ENCODE measurements around the gene INTS11. TPM values are rescaled to one million over a fixed set of nuclear protein-coding genes. Genes with fewer than 3 reads are reported as not detected.

The INTS11 gene
- total RNA-seq, 1 experiment from 2014 or later: 161 TPM

GRCh38 chr1:1359664-1360468 lies 35.4 kb upstream of the INTS11 start:
- Histone ChIP-seq H3K9ac (ENCODE audit: low read length) (peak overlapping the region; percentile 51), H3K27ac (ENCODE audit: low read depth, low read length) (peak overlapping the region; percentile 49), H3K4me1 (ENCODE audit: control insufficient read depth in 1 of 2, insufficient read depth in 2 of 2, low read length in 2 of 2) (peaks cover 24 to 57% of the 10 kb centered on the region in 2 experiments), H3K4me3 (replicated peaks in 1 of 2; ENCODE audit: low read depth in 1 of 2, low read length in 2 of 2) (no peak overlapping the region), H3K9me3 (ENCODE audit: control insufficient read depth in 1 of 2, insufficient read depth in 1 of 2, low read depth in 1 of 2, low read length in 2 of 2) (no peaks in the 10 kb centered on the region), H3K9me2 (ENCODE audit: insufficient read depth) (no peaks in the 10 kb centered on the region), H3K27me3 (ENCODE audit: insufficient read depth, low read length) (no peaks in the 10 kb centered on the region), H3K4me2 (ENCODE audit: low read length) (peak overlapping the region; percentile 68), H3K36me3 (ENCODE audit: control insufficient read depth in 1 of 2, insufficient read depth in 2 of 2, low read length in 2 of 2) (no peaks in the 10 kb centered on the region), H4K20me1 (ENCODE audit: insufficient read depth) (no peaks in the 10 kb centered on the region), H3K79me2 (ENCODE audit: insufficient read depth, low read length) (no peaks in the 10 kb centered on the region), H2AFZ (ENCODE audit: low read depth, low read length, poor library complexity, severe bottlenecking) (no peak overlapping the region)
- no TSS peak for BruUV-seq (replicated peaks)
- intact Hi-C loops (cut with micrococcal nuclease): no loop called here
- POLR2A ChIA-PET: no interaction called here
- CTCF ChIA-PET: no interaction called here
- RAD21 ChIA-PET (ENCODE audit: low non-redundant PET in 1 of 2, low total read pairs in 2 of 2, uncharacterized antibody in 2 of 2, unreplicated experiment in 2 of 2): interaction anchor here in 1 of 2 experiments (1.2 kb wide), 1 partner anchor 12 kb away, joined by 3 read pairs; no protein-coding TSS in a partner anchor
- TF ChIP-seq ELF1 (IDR thresholded peaks at IDR 0.05; ENCODE audit: borderline replicate concordance, low read depth) (no peak), TCF7L2 (IDR thresholded peaks at IDR 0.05; ENCODE audit: borderline replicate concordance, extremely low read depth, insufficient read depth, insufficient read length) (no peak), SRF (IDR thresholded peaks at IDR 0.05; ENCODE audit: low read depth) (no peak), EZH2 (IDR thresholded peaks at IDR 0.05) (no peak), SIN3A (IDR thresholded peaks at IDR 0.05; ENCODE audit: low read depth) (no peak)
- DNase-seq (ENCODE audit: low read depth, low spot score): no peak
- ATAC-seq: peak; percentile 1; the same call in 1 of the 2 replicates

- DNase-seq (ENCODE audit: low read depth, low spot score) (no peak), ATAC-seq (no peak)
- intact Hi-C loops (cut with micrococcal nuclease): no loop called here
- Histone ChIP-seq H3K79me2 (ENCODE audit: insufficient read depth, low read length) (no peaks in the 10 kb centered on the region), H3K4me2 (ENCODE audit: low read length) (no peak overlapping the region; the same call in 1 of the 2 replicates), H3K27me3 (ENCODE audit: insufficient read depth, low read length) (no peaks in the 10 kb centered on the region), H2AFZ (ENCODE audit: low read depth, low read length, poor library complexity, severe bottlenecking) (no peak overlapping the region), H4K20me1 (ENCODE audit: insufficient read depth) (no peaks in the 10 kb centered on the region), H3K4me1 (ENCODE audit: control insufficient read depth in 1 of 2, insufficient read depth in 2 of 2, low read length in 2 of 2) (peaks cover 22 to 52% of the 10 kb centered on the region in 2 experiments), H3K9me2 (ENCODE audit: insufficient read depth) (no peaks in the 10 kb centered on the region), H3K27ac (ENCODE audit: low read depth, low read length) (no peak overlapping the region), H3K36me3 (ENCODE audit: control insufficient read depth in 1 of 2, insufficient read depth in 2 of 2, low read length in 2 of 2) (no peaks in the 10 kb centered on the region), H3K4me3 (replicated peaks in 1 of 2; ENCODE audit: low read depth in 1 of 2, low read length in 2 of 2) (no peak overlapping the region), H3K9ac (ENCODE audit: low read length) (no peak overlapping the region), H3K9me3 (ENCODE audit: control insufficient read depth in 1 of 2, insufficient read depth in 1 of 2, low read depth in 1 of 2, low read length in 2 of 2) (no peaks in the 10 kb centered on the region)
- TF ChIP-seq ELF1 (IDR thresholded peaks at IDR 0.05; ENCODE audit: borderline replicate concordance, low read depth): no peak
- TF ChIP-seq CTCF (IDR thresholded peaks at IDR 0.05 in 2 of 3, conservative IDR thresholded peaks at IDR 0.05 in 1 of 3; ENCODE audit: borderline replicate concordance in 1 of 3, insufficient read depth in 1 of 3, low read depth in 2 of 3, low read length in 2 of 3): no peak
- no peak for TF ChIP-seq SIN3A (IDR thresholded peaks at IDR 0.05; ENCODE audit: low read depth)
- no peak for TF ChIP-seq RAD21 (IDR thresholded peaks at IDR 0.05; ENCODE audit: low read depth)
- TF ChIP-seq EZH2 (IDR thresholded peaks at IDR 0.05): no peak
- no peak for TF ChIP-seq CBX3 (IDR thresholded peaks at IDR 0.05; ENCODE audit: low read depth)
- ChIA-PET POLR2A (no interaction called here), RAD21 (ENCODE audit: low non-redundant PET in 1 of 2, low total read pairs in 2 of 2, uncharacterized antibody in 2 of 2, unreplicated experiment in 2 of 2) (no interaction called here), CTCF (no interaction called here)
- no TSS peak for BruUV-seq (replicated peaks)
Observed at GRCh38 chr1:1359308-1359663, 34.8 kb upstream of the INTS11 start.

Data from HCT116 (cell line).